Heart left ventricle (tissue), 16 donors: ENCODE data around the gene MDC1. TPM values are rescaled to one million over a fixed set of nuclear protein-coding genes. Genes with fewer than 3 reads are reported as not detected.
A peak's percentile ranks its signal among the peaks of the same experiment; 100 is the strongest.

Experiments used
- ATAC-seq, 4 donors: fragments of 200-7000 bp; cut with Tn5 transposase; one replicate each; pipeline ENCODE4 v1.9.1; 2020 to 2022; ENCODE audit warnings: moderate library complexity in 4 of 4, mild to moderate bottlenecking in 3 of 4, moderate number of reproducible peaks in 1 of 4
- DNase-seq, 5 donors: peaks; one replicate each; pipeline ENCODE4 v3.0.0-alpha.2; 2020
- H3K27ac ChIP-seq, 12 donors: fragments of 200-600 bp; sonication (generic) in 4 of 12; one replicate each; pipeline versions ENCODE4 v1.5.0 to v1.8.0; 2016 to 2022; ENCODE audit warnings: mild to moderate bottlenecking in 2 of 12
- H3K27me3 ChIP-seq, 9 donors: fragments of 200-600 bp; sonication (generic) in 2 of 9; one replicate each; pipeline versions ENCODE4 v1.5.1 to v1.8.0; 2016 to 2022; ENCODE audit warnings: mild to moderate bottlenecking in 3 of 9
- H3K36me3 ChIP-seq, 9 donors: fragments of 200-600 bp; sonication (generic) in 2 of 9; one replicate each; pipeline versions ENCODE4 v1.5.0 to v1.8.0; 2018 to 2022; ENCODE audit warnings: mild to moderate bottlenecking in 2 of 9
- H3K4me1 ChIP-seq, 12 donors: fragments of 200-600 bp; sonication (generic) in 4 of 12; one replicate each; pipeline versions ENCODE4 v1.5.0 to v1.8.0; 2016 to 2022; ENCODE audit warnings: mild to moderate bottlenecking in 3 of 12
- H3K4me3 ChIP-seq, 12 donors: fragments of 200-600 bp; sonication (generic) in 4 of 12; one replicate each; pipeline versions ENCODE4 v1.5.0 to v1.8.0; 2017 to 2022; ENCODE audit warnings: mild to moderate bottlenecking in 9 of 12, moderate library complexity in 4 of 12
- H3K9me3 ChIP-seq, 12 donors: fragments of 200-600 bp; sonication (generic) in 4 of 12; one replicate each; pipeline versions ENCODE4 v1.5.0 to v1.8.0; 2016 to 2022; ENCODE audit warnings: mild to moderate bottlenecking in 1 of 12
- POLR2A ChIP-seq, 2 donors: fragments of 450-650 bp; IDR thresholded peaks; one replicate each; pipeline ENCODE4 v1.6.1; 2017; ENCODE audit warnings: antibody characterized with exemption in 2 of 2, mild to moderate bottlenecking in 2 of 2, moderate library complexity in 2 of 2
- WGBS, 4 donors: extraction: QIAGEN DNeasy Blood & Tissue Kit in 2 of 4; methylation state at CpG; one replicate each; pipeline versions ENCODE4 v1.1.5 to v1.1.7; 2013 to 2018; 5-methylcytosine and 5-hydroxymethylcytosine counted together
- intact Hi-C, 10 donors: fragments of 100-400 bp; cut with DNase I; formaldehyde crosslinking; loops; one replicate each; pipeline versions ENCODE4 v1.11.1 to v1.14.2; 2022
- polyA plus RNA-seq, 2 donors: library from polyadenylated mRNA; stranded (reverse); fragments of 200-250 nt; gene quantifications; one replicate each; pipeline ENCODE4 v1.2.3, GENCODE V29; 2013
- total RNA-seq, 9 donors: library from RNA; depleted of rRNA in 2 of 9; stranded (reverse); fragments of >200 nt in 2 of 9; fragmentation: NEBNext Ultra II Directional in 3 of 9; extraction: Animal tissue kit (Norgen Biotek cat#: 25700) in 3 of 9; gene quantifications; one replicate each; pipeline versions ENCODE4 v1.1.0 to v1.2.4, GENCODE V29; 2016 to 2023
- TF ChIP-seq, protein P1 (sequence below), 12 donors: fragments of 200-600 bp; sonication (generic) in 4 of 12; IDR thresholded peaks; one replicate each; pipeline versions ENCODE4 v1.5.0 to v1.8.0; 2018 to 2022; ENCODE audit warnings: antibody characterized with exemption in 12 of 12, mild to moderate bottlenecking in 5 of 12
- donor health status: ischemic (EF 13 %, LVEDD 7.1; RV severe dilation, severe dysfunction).
- donor health status: healthy with polysubstance abuse.
- donor health status: DM: no; HTN: yes; CAD: no.
- donor health status: DM: no; HTN: no; CAD: no.
- donor health status: ischemic (EF 25% LVEDD 6.9; RV normal size, moderate dysfunction).
- donor health status: ischemic (EF 25% LVEDD 5.7; RV mildly dilated, moderate dysfunction).
- donor health status: healthy.
- donor health status: DM: yes; HTN: yes; CAD: no.
- donor health status: ischemic (EF 35%, LVEDD 5.7; RV mildly dilated, moderate dysfunction).
- donor health status: nonischemic (EF 11% LVEDD 7.7; RV severe dilation, severe dysfunction).
- donor health status: DM: yes; HTN: yes; CAD: no.
- donor health status: PGD.
- donor health status: ischemic (EF 29% LVEDD 5.4; RV normal size, mild dysfunction).
- donor health status: nonischemic (EF 23%, LVEDD 6.1; RV moderate dilation, normal function).

MDC1 gene
- total and polyA plus RNA-seq, 11 donors = 8.6 to 25.0 (median 16.0) TPM

DNA sequence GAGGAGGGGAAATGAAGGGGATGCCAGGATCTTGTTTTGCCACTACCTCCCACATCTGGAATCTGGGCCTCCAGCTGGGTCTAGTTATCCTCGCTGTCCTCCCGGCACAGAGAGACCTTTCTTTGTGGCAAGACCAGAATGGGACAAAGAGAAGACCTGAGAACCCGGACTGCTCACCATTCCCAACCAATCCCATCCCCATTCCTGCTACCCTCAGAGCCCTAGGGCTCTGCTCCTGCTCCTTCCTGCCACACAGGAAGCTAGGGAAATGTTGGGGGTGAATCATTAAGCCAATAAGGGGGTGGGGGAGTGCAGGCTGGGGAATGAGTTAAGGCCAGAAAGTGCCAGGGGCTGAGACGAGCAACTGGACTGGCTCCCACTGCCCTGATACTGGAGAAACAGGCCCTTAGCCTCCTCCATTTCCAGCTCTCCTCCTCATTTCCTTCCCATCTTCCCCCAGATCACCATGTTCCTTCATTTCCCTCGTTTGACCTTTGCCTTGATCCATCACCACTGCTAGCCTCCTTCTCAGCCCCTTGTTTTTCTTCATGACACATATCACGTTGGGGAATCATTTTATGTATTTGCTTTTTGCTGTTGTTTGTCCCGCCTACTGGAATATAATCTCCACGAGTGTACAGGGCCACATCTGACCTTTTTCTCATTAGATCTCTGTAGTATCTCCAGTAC, 31.9 kb upstream of the MDC1 start:
- H3K27ac ChIP-seq = peak overlapping the region in 6 of 12 donors; percentile 20 to 97 (median 66)
- ATAC-seq (no peak), DNase-seq (no peak)
- 66 to 75% (median 71%) methylated on average over 8 of the region's 8 CpGs for WGBS, 4 donors
- no peaks in the 10 kb centered on the region for H3K9me3 ChIP-seq
- H3K36me3 ChIP-seq = no peaks in the 10 kb centered on the region
- no peaks in the 10 kb centered on the region for H3K27me3 ChIP-seq
- H3K4me1 ChIP-seq = peaks cover 0 to 70% (median 27%) of the 10 kb centered on the region in 12 donors
- intact Hi-C loops = loop anchor here in 4 of 10 donors (10.0 kb wide), 4 partner anchors 76 to 336 kb away; no protein-coding TSS in a partner anchor
- H3K4me3 ChIP-seq = no peak overlapping the region
- TF ChIP-seq, protein P1, sequence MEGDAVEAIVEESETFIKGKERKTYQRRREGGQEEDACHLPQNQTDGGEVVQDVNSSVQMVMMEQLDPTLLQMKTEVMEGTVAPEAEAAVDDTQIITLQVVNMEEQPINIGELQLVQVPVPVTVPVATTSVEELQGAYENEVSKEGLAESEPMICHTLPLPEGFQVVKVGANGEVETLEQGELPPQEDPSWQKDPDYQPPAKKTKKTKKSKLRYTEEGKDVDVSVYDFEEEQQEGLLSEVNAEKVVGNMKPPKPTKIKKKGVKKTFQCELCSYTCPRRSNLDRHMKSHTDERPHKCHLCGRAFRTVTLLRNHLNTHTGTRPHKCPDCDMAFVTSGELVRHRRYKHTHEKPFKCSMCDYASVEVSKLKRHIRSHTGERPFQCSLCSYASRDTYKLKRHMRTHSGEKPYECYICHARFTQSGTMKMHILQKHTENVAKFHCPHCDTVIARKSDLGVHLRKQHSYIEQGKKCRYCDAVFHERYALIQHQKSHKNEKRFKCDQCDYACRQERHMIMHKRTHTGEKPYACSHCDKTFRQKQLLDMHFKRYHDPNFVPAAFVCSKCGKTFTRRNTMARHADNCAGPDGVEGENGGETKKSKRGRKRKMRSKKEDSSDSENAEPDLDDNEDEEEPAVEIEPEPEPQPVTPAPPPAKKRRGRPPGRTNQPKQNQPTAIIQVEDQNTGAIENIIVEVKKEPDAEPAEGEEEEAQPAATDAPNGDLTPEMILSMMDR (IDR thresholded peaks at IDR 0.05) = no peak
- no peak for TF ChIP-seq POLR2A (IDR thresholded peaks at IDR 0.05)

DNA sequence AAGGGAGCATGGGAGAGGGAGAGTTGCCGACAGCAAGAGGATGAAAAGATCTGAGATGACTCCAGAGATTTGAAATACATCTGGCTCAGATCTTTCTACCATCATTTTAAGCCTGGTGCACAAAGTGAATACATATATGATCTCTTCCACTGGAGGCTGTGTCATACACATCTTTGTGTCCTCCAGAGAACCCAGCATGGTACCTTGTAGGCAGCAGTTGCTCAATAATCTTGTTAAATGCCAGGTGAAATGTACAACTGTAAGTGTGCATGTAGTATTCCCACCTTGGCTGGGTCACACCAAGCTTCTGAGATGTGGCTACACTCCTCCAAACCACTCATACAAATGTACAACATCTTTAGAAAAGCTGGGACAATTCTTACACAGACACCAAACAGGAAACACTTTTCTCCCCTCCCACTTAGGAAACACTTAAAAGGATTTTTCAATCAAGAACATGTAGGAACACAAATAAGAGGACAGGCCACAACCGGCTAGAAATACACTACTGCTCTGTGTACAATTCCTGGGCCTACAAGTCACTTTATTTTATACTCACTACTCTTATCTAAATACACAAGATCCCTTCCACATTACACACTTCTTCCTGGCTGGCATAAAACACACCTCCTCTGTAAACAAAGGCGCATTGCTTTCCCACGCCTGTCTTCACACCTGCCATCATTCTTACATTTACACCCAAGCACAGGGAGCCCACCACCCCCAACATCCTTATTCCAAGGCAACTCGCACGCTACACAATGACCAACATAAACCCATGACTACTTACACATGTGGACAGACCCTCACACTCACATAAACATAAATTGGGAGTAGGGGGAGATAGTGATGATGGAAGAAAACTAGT, 31.1 kb upstream of the MDC1 start:
- Histone ChIP-seq H3K4me3 (no peak overlapping the region), H3K27me3 (no peaks in the 10 kb centered on the region), H3K4me1 (peaks cover 0 to 62% (median 24%) of the 10 kb centered on the region in 12 donors), H3K36me3 (no peaks in the 10 kb centered on the region), H3K27ac (peak overlapping the region in 5 of 12 donors; percentile 5 to 92 (median 44)), H3K9me3 (no peaks in the 10 kb centered on the region)
- DNase-seq = no peak
- 66 to 81% (median 78%) methylated on average over 6 of the region's 6 CpGs for WGBS, 4 donors
- ATAC-seq = no peak
- TF ChIP-seq, protein P1 (IDR thresholded peaks at IDR 0.05) = no peak
- TF ChIP-seq POLR2A (IDR thresholded peaks at IDR 0.05) = no peak
- intact Hi-C loops = loop anchor here in 4 of 10 donors (10.0 kb wide), 4 partner anchors 77 to 337 kb away; no protein-coding TSS in a partner anchor

DNA sequence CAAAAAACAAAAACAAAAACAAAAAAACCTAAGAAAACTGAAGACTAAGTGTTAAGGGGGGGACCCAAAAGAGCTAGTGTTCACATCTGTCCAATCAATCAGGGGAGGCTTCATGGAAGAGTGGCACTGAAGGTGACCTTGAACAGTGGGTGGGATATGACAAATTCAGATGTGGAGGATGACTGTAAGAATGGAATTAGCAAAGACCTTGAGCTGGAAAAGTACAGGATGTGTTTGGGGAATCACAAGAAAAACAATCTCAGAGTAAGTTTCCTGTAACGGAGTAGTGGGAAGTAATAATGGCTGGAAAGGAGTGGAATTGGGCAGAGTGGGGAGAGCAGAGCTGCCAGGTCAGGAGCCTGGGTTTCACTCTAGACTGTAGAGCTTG, 30.2 kb upstream of the MDC1 start:
- TF ChIP-seq POLR2A (IDR thresholded peaks at IDR 0.05) = no peak
- TF ChIP-seq, protein P1 (IDR thresholded peaks at IDR 0.05) = no peak
- ATAC-seq (no peak), DNase-seq (no peak)
- Histone ChIP-seq H3K36me3 (no peaks in the 10 kb centered on the region), H3K27ac (peak overlapping the region in 2 of 12 donors; percentile 21 to 44), H3K9me3 (no peaks in the 10 kb centered on the region), H3K4me1 (peaks cover 0 to 54% (median 18%) of the 10 kb centered on the region in 12 donors), H3K27me3 (no peaks in the 10 kb centered on the region), H3K4me3 (no peak overlapping the region)
- intact Hi-C loops = loop anchor here in 4 of 10 donors (10.0 kb wide), 4 partner anchors 78 to 338 kb away; no protein-coding TSS in a partner anchor
- 68 to 75% (median 70%) methylated on average over 1 of the region's 1 CpG for WGBS, 4 donors
